Measurements from ENCODE around the gene SSR4.
"Not testable (repeated sequence)": the region's sequence is repeated elsewhere in the genome, so short reads cannot be mapped to it uniquely, and the experiment has no call there.

The SSR4 gene

GRCh38 chrX:153794018-153794896 lies at the start of gene SSR4, which contains the start of gene IDH3G:
Gene SSR4 (plus strand): TSS chrX:153794668. CDS start chrX:153794688, 20 bp downstream.
Gene IDH3G (minus strand): TSS chrX:153794375. CDS start chrX:153794326, 49 bp downstream.
- no peak for TF ChIP-seq Cebpa-rat (IDR thresholded peaks at IDR 0.05)
- H3K36me3 ChIP-seq = peaks cover 32 to 64% (median 49%) of the 10 kb centered on the region in 11 experiments
- H3K4me1 ChIP-seq = peaks cover 29 to 49% (median 39%) of the 10 kb centered on the region in 10 experiments

GRCh38 chrX:153745067-153745433 lies 49.4 kb upstream of the SSR4 start:
- Histone ChIP-seq H3K9me3 (replicated peaks in 1 of 11) (peaks cover 0 to 19% (median 0%) of the 10 kb centered on the region in 11 experiments; a peak in 4 of 22 replicates), H3K4me1 (peaks cover 25 to 54% (median 44%) of the 10 kb centered on the region in 10 experiments; a peak in 19 of 20 replicates), H4K20me1 (peaks cover 0 to 41% (median 16%) of the 10 kb centered on the region in 11 experiments; a peak in 14 of 22 replicates), H3K4me2 (peak overlapping the region in 8 of 11 experiments; percentile 45 to 75 (median 70); a peak in 9 of 22 replicates), H3K27me3 (peaks cover 20 to 66% (median 36%) of the 10 kb centered on the region in 11 experiments)
- H3K4me3 ChIP-seq, H3K27ac ChIP-seq, H3K36me3 ChIP-seq, H3K9ac ChIP-seq: not testable (repeated sequence)

More at GRCh38 chrX:153794018-153794896, at the start of gene SSR4, which contains the start of gene IDH3G:
- Histone ChIP-seq H3K27me3 (peaks cover 10 to 61% (median 38%) of the 10 kb centered on the region in 11 experiments; a peak in 18 of 22 replicates), H3K27ac (peak within 1 kb of the TSS; percentile 88 to 96 (median 92)), H4K20me1 (peaks cover 27 to 80% (median 67%) of the 10 kb centered on the region in 11 experiments; a peak in 21 of 22 replicates), H3K4me3 (peak within 1 kb of the TSS; percentile 68 to 90 (median 80)), H3K9ac (peak within 1 kb of the TSS; percentile 85 to 97 (median 93)), H3K9me3 (replicated peaks in 1 of 11) (peaks cover 11 to 86% (median 55%) of the 10 kb centered on the region in 11 experiments; a peak in 20 of 22 replicates), H3K4me2 (peak within 1 kb of the TSS; percentile 79 to 94 (median 90))

- Histone ChIP-seq H3K4me3 (no peak overlapping the region), H3K9ac (no peak overlapping the region), H3K27ac (no peak overlapping the region), H3K36me3 (no peaks in the 10 kb centered on the region; a peak in 1 of 22 replicates), H3K4me1 (peaks cover 17 to 44% (median 31%) of the 10 kb centered on the region in 10 experiments; a peak in 19 of 20 replicates), H4K20me1 (peaks cover 0 to 29% (median 9%) of the 10 kb centered on the region in 11 experiments; a peak in 12 of 22 replicates), H3K27me3 (peaks cover 28 to 66% (median 39%) of the 10 kb centered on the region in 11 experiments), H3K4me2 (no peak overlapping the region), H3K9me3 (replicated peaks in 1 of 11) (peaks cover 0 to 19% (median 0%) of the 10 kb centered on the region in 11 experiments; a peak in 4 of 22 replicates)
- TF ChIP-seq Cebpa-rat (IDR thresholded peaks at IDR 0.05) = no peak
These were observed 48.1 kb upstream of the SSR4 start for GRCh38 chrX:153746359-153746758.

DNA sequence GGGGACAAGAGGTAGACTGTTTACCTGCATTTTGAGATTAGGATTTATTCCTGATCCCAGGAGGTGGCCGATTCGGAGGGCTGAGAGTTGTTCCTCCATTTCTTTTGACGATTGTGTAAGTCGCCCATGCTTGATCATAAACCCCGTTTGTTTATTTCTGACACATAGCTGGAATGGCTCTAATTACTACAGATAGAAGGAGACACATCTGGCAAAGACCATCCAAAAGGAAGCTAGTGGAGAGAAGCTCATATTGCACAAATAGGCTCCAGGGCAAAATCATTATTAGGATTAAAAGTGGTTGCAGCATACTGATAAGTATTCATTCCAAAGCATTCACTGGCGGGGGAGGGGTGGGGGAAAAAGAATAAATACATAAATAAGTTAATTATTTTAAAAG lies 47.5 kb upstream of the SSR4 start:
- H3K4me3 ChIP-seq, H3K4me2 ChIP-seq, H3K27ac ChIP-seq, H3K36me3 ChIP-seq, H3K9ac ChIP-seq: not testable (repeated sequence)
- Histone ChIP-seq H3K4me1 (peaks cover 17 to 38% (median 27%) of the 10 kb centered on the region in 10 experiments; a peak in 19 of 20 replicates), H4K20me1 (peaks cover 0 to 22% (median 7%) of the 10 kb centered on the region in 11 experiments; a peak in 9 of 22 replicates), H3K27me3 (peaks cover 31 to 66% (median 42%) of the 10 kb centered on the region in 11 experiments), H3K9me3 (replicated peaks in 1 of 11) (peaks cover 0 to 19% (median 0%) of the 10 kb centered on the region in 11 experiments; a peak in 3 of 22 replicates)

GRCh38 chrX:153749017-153749416 lies 45.5 kb upstream of the SSR4 start:
- not testable (repeated sequence) for H3K36me3 ChIP-seq; H3K27ac ChIP-seq; H3K4me2 ChIP-seq; H3K4me3 ChIP-seq; H3K9ac ChIP-seq; H3K9me3 ChIP-seq (replicated peaks in 1 of 11)
- Histone ChIP-seq H3K27me3 (peaks cover 39 to 83% (median 60%) of the 10 kb centered on the region in 11 experiments), H4K20me1 (peaks cover 0 to 12% (median 0%) of the 10 kb centered on the region in 11 experiments; a peak in 3 of 22 replicates), H3K4me1 (peaks cover 6 to 21% (median 11%) of the 10 kb centered on the region in 10 experiments; a peak in 17 of 20 replicates)

DNA sequence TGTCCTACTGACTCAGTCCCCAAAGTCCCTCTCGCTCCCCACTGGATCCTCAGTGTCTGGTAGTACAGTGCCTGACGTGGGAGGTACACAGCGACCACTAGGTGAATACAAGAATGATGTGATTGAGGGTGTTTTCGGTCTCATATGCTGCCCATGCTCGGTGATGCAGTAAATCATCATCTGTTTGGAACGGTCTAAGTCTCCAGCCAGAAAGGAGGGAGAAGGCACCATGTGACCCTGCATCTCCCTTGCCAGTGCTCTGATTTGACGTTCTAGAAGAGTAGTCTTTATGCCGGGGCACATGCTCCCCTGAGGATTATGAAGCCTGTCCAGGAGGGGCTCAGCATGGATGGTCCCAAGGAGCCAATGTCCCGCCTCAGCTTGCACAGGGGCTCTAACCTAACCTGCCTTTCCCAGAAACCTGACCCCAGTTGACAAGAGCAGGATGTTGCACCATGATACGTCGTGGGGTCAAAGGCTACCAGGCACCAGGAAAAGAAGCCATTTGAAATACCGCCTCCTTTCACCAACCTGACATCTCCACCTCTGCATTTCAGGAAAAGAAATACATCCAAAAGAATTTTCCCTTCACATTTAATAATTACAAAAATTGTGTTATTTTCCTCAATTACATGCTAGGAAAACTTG lies 44.2 kb upstream of the SSR4 start:
- Histone ChIP-seq H3K4me1 (peaks cover 0 to 8% (median under 1%) of the 10 kb centered on the region in 10 experiments; a peak in 6 of 20 replicates), H3K4me3 (no peak overlapping the region), H3K27me3 (peaks cover 39 to 86% (median 67%) of the 10 kb centered on the region in 11 experiments), H3K9me3 (replicated peaks in 1 of 11) (peaks cover 0 to 16% (median under 1%) of the 10 kb centered on the region in 11 experiments; a peak in 6 of 22 replicates), H3K9ac (no peak overlapping the region), H3K36me3 (no peaks in the 10 kb centered on the region), H3K4me2 (peak overlapping the region in 2 of 11 experiments; percentile 10 to 20; a peak in 2 of 22 replicates), H3K27ac (no peak overlapping the region), H4K20me1 (peaks cover 0 to 11% (median 0%) of the 10 kb centered on the region in 11 experiments; a peak in 3 of 22 replicates)
- TF ChIP-seq Cebpa-rat (IDR thresholded peaks at IDR 0.05) = no peak

GRCh38 chrX:153755136-153755535 lies 39.3 kb upstream of the SSR4 start:
- Histone ChIP-seq H3K4me3 (no peak overlapping the region), H3K27ac (no peak overlapping the region), H4K20me1 (peaks cover 0 to under 1% (median 0%) of the 10 kb centered on the region in 11 experiments; a peak in 1 of 22 replicates), H3K4me1 (peaks cover 5 to 28% (median 18%) of the 10 kb centered on the region in 10 experiments; a peak in 16 of 20 replicates), H3K36me3 (no peaks in the 10 kb centered on the region), H3K27me3 (peaks cover 54 to 89% (median 84%) of the 10 kb centered on the region in 11 experiments), H3K9me3 (replicated peaks in 1 of 11) (peaks cover 14 to 51% (median 20%) of the 10 kb centered on the region in 11 experiments), H3K9ac (no peak overlapping the region), H3K4me2 (no peak overlapping the region)
- TF ChIP-seq Cebpa-rat (IDR thresholded peaks at IDR 0.05) = no peak

DNA sequence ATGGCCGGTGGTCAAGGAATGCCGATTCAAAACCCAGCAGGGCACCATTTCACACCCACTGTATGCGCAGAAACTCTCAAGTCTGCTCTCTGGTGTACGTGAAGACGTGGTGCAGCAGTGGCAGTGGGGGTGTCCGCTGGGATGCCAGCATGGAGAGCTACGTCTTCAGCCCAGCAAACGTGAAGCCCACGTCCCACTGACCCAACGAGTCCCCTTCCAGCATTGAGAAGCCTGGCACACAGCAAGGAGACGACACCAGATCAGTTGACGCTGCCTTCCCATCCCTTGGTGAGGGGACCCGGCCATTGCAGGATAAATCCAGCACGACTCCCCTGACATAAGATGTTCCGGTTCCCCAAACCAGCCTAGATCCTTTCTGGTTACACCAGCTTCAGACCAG lies 32.6 kb upstream of the SSR4 start:
- no peak overlapping the region for H3K4me2 ChIP-seq
- H3K27me3 ChIP-seq = peaks cover 37 to 96% (median 71%) of the 10 kb centered on the region in 11 experiments

More for the DNA sequence above, 32.6 kb upstream of the SSR4 start:
- H3K36me3 ChIP-seq = no peaks in the 10 kb centered on the region
- no peak overlapping the region for H3K9ac ChIP-seq
- H3K27ac ChIP-seq = no peak overlapping the region
- peaks cover 0 to 31% (median 4%) of the 10 kb centered on the region in 11 experiments; a peak in 15 of 22 replicates for H3K9me3 ChIP-seq (replicated peaks in 1 of 11)
- peaks cover 43 to 59% (median 51%) of the 10 kb centered on the region in 10 experiments for H3K4me1 ChIP-seq
- H4K20me1 ChIP-seq = peaks cover 0 to 44% (median 15%) of the 10 kb centered on the region in 11 experiments; a peak in 11 of 22 replicates
- no peak for TF ChIP-seq Cebpa-rat (IDR thresholded peaks at IDR 0.05)
- no peak overlapping the region for H3K4me3 ChIP-seq

All from BLaER1 treated with 17β-estradiol and CSF1 and Interleukin-3, amounts not matched to agents 10 nM and 100 nM (cell line).